OCI-LY1 (cell line): ENCODE results near the gene CD22.

Experiments used
- H2AFZ ChIP-seq: fragments of 200-600 bp; sonication (generic), shearing (Covaris generic); 2 replicates; pipeline ENCODE4 v1.6.0; 2014; ENCODE audit warnings: antibody characterized with exemption, mild to moderate bottlenecking, low read length
- H3F3A ChIP-seq: fragments of 200-600 bp; sonication (generic), shearing (Covaris generic); 2 replicates; pipeline ENCODE4 v1.6.0; 2014; ENCODE audit warnings: mild to moderate bottlenecking, antibody characterized with exemption, low read length, moderate library complexity; ENCODE audit not compliant: insufficient read depth
- H3K27ac ChIP-seq: fragments of 200-600 bp; sonication (generic); 2 replicates; pipeline ENCODE4 v1.5.1; 2014; ENCODE audit warnings: low read length, mixed run types, mild to moderate bottlenecking, low read depth; ENCODE audit not compliant: poor library complexity, severe bottlenecking
- H3K27me3 ChIP-seq: fragments of 200-600 bp; sonication (generic); 2 replicates; pipeline ENCODE4 v1.6.0; 2014; ENCODE audit warnings: antibody characterized with exemption, mild to moderate bottlenecking, low read length, moderate library complexity; ENCODE audit not compliant: insufficient read depth
- H3K36me3 ChIP-seq: fragments of 200-600 bp; sonication (generic); 2 replicates; pipeline ENCODE4 v1.6.1; 2014; ENCODE audit warnings: mild to moderate bottlenecking, antibody characterized with exemption, low read length, moderate library complexity, mixed read lengths; ENCODE audit not compliant: insufficient read depth
- H3K4me1 ChIP-seq: fragments of 200-600 bp; sonication (generic); 2 replicates; pipeline ENCODE4 v1.5.1; 2014; ENCODE audit warnings: mild to moderate bottlenecking, low read length, moderate library complexity; ENCODE audit not compliant: insufficient read depth, severe bottlenecking
- H3K4me2 ChIP-seq: fragments of 200-600 bp; sonication (generic), shearing (Covaris generic); 2 replicates; pipeline ENCODE4 v1.6.1; 2014; ENCODE audit warnings: low read length
- H3K4me3 ChIP-seq: fragments of 200-600 bp; sonication (generic); 2 replicates; pipeline ENCODE4 v1.5.1; 2014; ENCODE audit warnings: low read length, low read depth, mild to moderate bottlenecking, mixed read lengths; ENCODE audit not compliant: poor library complexity, severe bottlenecking
- H3K79me2 ChIP-seq: fragments of 200-600 bp; shearing (Covaris generic); 2 replicates; pipeline ENCODE4 v1.6.1; 2016; ENCODE audit warnings: mixed run types, low read length, mixed read lengths; ENCODE audit not compliant: insufficient read depth
- H3K9ac ChIP-seq: fragments of 200-600 bp; sonication (generic), shearing (Covaris generic); 2 replicates; pipeline ENCODE4 v1.6.1; 2014; ENCODE audit warnings: mild to moderate bottlenecking, low read length, mixed read lengths
- H3K9me2 ChIP-seq: fragments of 200-600 bp; sonication (generic), shearing (Covaris generic); 2 replicates; pipeline ENCODE4 v1.6.1; 2014; ENCODE audit warnings: low read depth, mild to moderate bottlenecking, low read length, mixed read lengths
- H3K9me3 ChIP-seq: fragments of 200-600 bp; shearing (Covaris generic); 2 replicates; pipeline ENCODE4 v1.6.1; 2014; ENCODE audit warnings: low read length, mixed read lengths
- H4K20me1 ChIP-seq: fragments of 200-600 bp; sonication (generic), shearing (Covaris generic); 2 replicates; pipeline ENCODE4 v1.6.0; 2016; ENCODE audit warnings: mild to moderate bottlenecking, low read length; ENCODE audit not compliant: insufficient read depth
- CTCF ChIP-seq: fragments of 200-600 bp; sonication (generic), shearing (Covaris generic); IDR thresholded peaks from 2 replicates; pipeline ENCODE4 v1.5.1; 2017; ENCODE audit warnings: mild to moderate bottlenecking, antibody characterized with exemption, low read length, moderate library complexity, mixed read lengths
- EZH2 ChIP-seq: fragments of 200-600 bp; sonication (generic), shearing (Covaris generic); IDR thresholded peaks from 2 replicates; pipeline ENCODE4 v1.8.0; 2017; ENCODE audit warnings: borderline replicate concordance, mixed run types, mild to moderate bottlenecking, antibody characterized with exemption, low read length, moderate library complexity, mixed read lengths

CD22 gene

DNA sequence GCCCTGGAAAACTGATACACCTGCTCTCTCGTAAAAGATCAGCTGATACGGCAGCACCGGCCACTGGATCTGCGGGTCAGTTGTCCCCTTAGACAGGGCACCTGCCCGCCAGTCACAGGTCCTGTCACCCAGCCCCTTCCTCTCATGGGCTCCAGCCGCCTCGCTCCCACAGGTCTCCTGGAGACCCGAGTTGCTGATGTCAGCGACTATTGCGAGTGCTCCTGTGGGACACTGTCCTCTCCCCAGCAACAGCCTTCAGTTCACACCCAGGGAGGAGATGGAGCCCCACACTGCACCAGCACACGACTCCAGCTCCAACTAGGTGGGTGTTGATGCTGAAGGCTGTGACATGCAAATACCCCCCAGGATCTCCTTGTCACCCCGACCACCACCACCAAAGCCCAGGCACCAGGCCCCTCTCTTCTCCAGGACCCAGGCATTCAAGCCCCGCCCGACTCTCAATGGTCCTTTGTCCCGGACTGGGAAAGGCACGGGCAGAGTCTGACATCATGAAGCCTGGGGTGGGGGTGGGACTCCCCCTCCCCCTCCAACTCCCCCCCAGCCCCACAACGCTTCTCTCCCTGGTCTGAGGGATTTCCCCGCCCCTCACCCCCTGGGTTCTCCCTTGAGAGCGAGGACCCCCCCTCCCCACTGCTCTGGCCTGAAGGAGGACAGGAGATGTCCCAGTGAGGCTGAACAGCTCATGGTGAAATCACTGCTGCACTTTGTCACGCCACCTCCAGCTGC lies 38.4 kb upstream of the CD22 start:
- Histone ChIP-seq H3K9ac (no peak overlapping the region), H3K9me3 (no peaks in the 10 kb centered on the region), H3F3A (no peaks in the 10 kb centered on the region), H3K27ac (no peak overlapping the region), H3K4me2 (no peak overlapping the region), H3K4me3 (no peak overlapping the region), H3K79me2 (no peaks in the 10 kb centered on the region), H3K9me2 (no peaks in the 10 kb centered on the region), H3K4me1 (peaks cover 18% of the 10 kb centered on the region), H2AFZ (no peak overlapping the region), H3K36me3 (no peaks in the 10 kb centered on the region), H3K27me3 (no peaks in the 10 kb centered on the region; the same call in 1 of the 2 replicates), H4K20me1 (no peaks in the 10 kb centered on the region)
- TF ChIP-seq CTCF (no peak), EZH2 (no peak)

DNA sequence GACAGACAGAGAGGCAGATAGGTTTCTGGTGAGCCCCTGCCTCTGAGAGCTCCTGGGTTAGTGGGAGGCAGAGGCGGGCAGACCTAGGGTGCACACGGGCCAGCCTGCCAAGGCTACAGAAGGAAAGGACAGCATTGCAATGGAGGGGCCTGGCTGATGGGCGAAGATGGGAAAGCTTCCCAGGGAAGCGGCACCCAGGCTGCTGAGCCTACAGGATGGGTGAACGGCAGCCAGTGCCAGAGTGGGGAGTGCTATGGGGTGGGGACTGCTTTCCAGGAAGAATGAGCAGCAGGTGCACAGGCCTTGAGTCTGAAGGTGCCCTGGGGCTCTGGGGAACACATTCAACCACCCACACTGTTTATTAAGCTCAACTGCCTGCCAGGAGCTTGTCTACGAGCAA lies 37.7 kb upstream of the CD22 start:
- H3K9me2 ChIP-seq = no peaks in the 10 kb centered on the region
- no peaks in the 10 kb centered on the region for H3K79me2 ChIP-seq
- no peak overlapping the region for H3K4me2 ChIP-seq
- H3K27ac ChIP-seq = no peak overlapping the region
- no peaks in the 10 kb centered on the region for H3K36me3 ChIP-seq
- H2AFZ ChIP-seq = no peak overlapping the region
- H3K27me3 ChIP-seq = no peaks in the 10 kb centered on the region; the same call in 1 of the 2 replicates
- H4K20me1 ChIP-seq = no peaks in the 10 kb centered on the region
- no peaks in the 10 kb centered on the region for H3K9me3 ChIP-seq
- peaks cover 25% of the 10 kb centered on the region for H3K4me1 ChIP-seq
- no peak overlapping the region for H3K9ac ChIP-seq
- no peak overlapping the region for H3K4me3 ChIP-seq
- no peak for TF ChIP-seq CTCF
- no peak for TF ChIP-seq EZH2
- no peaks in the 10 kb centered on the region for H3F3A ChIP-seq

DNA sequence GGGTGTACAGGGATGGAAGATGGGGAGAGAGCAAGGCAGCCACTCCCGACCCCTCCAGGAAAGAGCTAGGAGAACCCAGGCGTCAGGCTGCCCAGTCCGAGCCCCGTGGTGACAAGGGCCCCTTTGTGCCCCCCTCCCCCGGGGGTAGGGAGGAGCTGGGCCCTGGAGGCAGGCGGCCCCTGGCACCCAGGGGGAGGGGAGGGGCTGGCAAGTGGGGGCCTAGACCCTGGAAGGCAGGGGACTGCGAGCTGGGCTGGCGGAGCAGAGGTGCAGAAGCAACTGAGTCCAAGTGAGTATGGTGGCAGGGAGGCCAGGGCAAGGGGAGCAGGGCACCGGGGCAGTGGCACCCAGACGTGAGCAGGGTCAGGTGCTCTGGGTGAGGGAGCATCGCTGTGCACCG lies 37.1 kb upstream of the CD22 start, which contains the start of gene MAG:
Gene MAG (plus strand): TSS at position 246 of the 400 bp plus-strand sequence. CDS start 3,248 bp downstream, outside the sequence.
- no peaks in the 10 kb centered on the region for H4K20me1 ChIP-seq
- no peak for TF ChIP-seq CTCF
- TF ChIP-seq EZH2 = no peak
- no peaks in the 10 kb centered on the region; the same call in 1 of the 2 replicates for H3K27me3 ChIP-seq
- H3F3A ChIP-seq = no peaks in the 10 kb centered on the region
- no peak within 1 kb of the TSS for H2AFZ ChIP-seq
- H3K9me3 ChIP-seq = no peaks in the 10 kb centered on the region
- peaks cover 31% of the 10 kb centered on the region for H3K4me1 ChIP-seq
- no peak within 1 kb of the TSS for H3K27ac ChIP-seq
- H3K79me2 ChIP-seq = no peaks in the 10 kb centered on the region
- no peaks in the 10 kb centered on the region for H3K9me2 ChIP-seq
- H3K4me3 ChIP-seq = no peak within 1 kb of the TSS
- no peaks in the 10 kb centered on the region for H3K36me3 ChIP-seq
- H3K4me2 ChIP-seq = no peak within 1 kb of the TSS
- H3K9ac ChIP-seq = no peak within 1 kb of the TSS
